Putamen (tissue), 1 donor: ENCODE results near the gene SMKR1.
"Not testable (repeated sequence)": the region's sequence is repeated elsewhere in the genome, so short reads cannot be mapped to it uniquely, and the experiment has no call there.

Experiments used
- DNase-seq: peaks from one replicate; pipeline ENCODE4 v3.0.0-alpha.2; 2016; ENCODE audit warnings: low spot score

The SMKR1 gene

DNA sequence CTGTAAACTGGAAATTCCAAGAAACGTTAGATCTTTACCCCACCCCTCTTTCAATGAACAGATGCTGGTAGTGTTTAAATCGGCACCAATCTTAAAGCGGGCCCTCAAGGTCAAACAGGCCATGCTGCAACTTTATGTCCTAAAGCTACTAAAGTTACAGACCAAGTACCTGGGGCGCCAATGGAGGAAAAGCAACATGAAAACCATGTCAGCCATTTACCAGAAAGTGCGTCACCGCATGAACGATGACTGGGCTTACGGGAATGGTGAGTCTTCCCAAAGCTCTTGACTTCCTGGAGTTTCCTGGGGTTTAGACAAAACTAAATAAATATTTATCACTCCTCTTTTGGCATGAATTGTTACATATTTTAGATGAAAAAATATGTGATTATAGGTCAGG lies 19.6 kb upstream of the SMKR1 start:
- no peak for DNase-seq

DNA sequence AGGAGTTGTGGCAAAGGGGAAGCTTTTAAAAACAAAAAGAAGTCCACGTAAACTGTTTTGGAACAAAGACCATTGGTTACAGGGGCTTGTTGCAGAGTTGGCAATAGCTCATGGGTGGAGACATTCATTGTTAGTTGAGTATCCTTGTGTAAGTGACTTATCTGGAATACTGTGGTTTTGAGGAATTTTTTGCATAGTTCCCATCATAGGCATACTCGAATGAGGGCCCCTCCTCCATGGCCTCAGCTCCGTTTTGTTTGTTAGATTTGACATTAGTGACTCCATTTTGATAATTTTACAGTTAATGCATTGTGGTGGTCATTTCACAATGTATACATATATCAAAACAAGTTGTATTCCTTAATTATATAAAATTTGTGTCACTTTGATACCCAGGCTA lies 12.8 kb upstream of the SMKR1 start:
- no peak for DNase-seq

GRCh38 chr7:129492391-129492790 lies 9.9 kb upstream of the SMKR1 start:
- no peak for DNase-seq

GRCh38 chr7:129493555-129493954 lies 8.8 kb upstream of the SMKR1 start:
- DNase-seq: no peak

DNA sequence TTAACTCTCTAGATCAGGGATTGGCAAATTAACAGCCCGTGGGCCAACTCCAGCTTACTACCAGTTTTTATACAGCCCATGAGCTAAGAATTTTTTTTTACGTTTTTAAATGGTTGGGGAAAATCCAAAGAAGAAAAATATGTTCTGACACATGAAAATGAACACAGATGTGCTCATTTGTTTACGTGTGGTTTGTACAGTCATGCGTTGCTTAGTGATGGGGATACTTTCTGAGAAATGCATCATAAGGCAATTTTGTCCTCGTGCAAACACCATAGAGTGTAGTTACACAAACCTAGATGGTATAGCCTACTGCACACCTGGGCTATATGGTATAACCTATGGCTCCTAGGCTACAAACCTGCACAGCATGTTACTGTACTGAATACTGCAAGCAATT lies 8.3 kb upstream of the SMKR1 start:
- no peak for DNase-seq

DNA sequence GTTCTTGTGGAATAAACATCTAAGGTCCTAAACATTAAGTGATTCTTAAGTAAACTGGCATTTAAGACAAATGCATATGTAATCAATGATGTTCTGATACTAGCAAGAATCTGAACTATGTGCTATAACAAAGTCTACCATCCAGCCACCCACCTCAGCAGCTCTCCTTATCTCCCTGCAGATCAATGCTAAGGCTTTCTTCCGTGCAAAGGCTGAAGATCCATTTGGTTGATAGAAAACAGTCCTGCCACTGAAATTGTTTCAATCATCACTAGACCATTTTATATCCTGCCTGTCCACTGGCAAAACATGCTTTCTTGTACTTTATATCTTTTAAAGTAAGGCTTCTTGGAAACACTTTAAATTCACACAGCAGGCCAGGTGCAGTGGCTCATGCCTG lies 6.3 kb upstream of the SMKR1 start:
- no peak for DNase-seq

DNA sequence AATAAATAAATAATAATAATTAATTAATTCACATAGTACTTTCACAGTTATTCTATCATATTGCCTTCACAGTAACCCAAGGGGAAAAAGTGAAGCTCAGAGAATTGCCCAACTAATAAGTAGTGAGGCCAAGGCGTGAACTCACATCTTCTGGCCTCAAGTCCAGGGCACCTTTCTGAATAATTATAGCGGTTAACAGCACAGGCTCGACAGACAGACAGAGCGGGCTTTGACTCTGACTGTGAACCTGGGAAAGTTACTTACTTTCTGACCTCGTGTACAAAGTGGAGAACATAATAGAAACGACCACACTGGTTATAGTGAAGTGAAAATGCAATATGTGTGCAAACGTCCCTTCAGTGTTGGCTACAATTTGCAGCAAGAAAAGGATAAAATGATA lies 5.7 kb upstream of the SMKR1 start:
- no peak for DNase-seq

DNA sequence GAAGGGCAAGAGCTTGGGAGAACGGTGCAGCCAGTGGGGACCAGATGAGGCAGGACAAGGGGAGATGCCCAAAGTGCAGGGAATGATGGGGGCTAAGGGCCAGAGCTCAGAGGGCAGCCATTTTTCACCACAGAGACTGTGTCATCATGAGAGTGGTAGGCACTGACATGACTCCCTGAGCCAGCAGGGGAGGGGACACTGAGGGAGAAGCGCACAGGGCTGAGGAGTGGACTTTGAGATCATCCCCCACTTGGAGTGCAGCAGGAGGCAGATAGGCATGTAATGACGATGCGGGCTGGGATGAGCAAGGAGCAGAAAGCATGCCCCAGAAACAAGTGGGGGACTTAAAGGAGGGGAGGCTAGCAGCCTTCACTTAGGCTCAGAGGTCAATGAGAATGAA lies 5.2 kb upstream of the SMKR1 start:
- no peak for DNase-seq

DNA sequence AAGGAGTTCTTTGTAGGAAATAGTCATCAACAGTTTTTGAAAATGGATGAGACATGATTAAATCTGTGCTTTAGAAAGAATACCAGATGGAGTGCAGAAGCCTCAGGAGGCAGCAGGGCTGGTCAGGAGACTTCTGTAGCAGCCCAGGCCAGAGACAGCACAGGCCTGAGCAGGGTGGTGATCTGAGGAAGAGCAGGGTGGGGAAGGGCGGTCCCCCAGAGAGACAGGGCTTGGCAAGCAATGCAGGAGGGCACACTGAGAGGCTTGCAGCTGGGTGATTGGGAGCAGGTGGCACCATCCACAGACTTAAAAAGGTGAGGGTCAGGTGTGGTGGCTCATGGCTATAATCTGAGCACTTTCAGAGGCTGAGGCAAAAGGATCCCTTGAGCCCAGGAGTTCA lies 4.3 kb upstream of the SMKR1 start:
- DNase-seq: no peak

DNA sequence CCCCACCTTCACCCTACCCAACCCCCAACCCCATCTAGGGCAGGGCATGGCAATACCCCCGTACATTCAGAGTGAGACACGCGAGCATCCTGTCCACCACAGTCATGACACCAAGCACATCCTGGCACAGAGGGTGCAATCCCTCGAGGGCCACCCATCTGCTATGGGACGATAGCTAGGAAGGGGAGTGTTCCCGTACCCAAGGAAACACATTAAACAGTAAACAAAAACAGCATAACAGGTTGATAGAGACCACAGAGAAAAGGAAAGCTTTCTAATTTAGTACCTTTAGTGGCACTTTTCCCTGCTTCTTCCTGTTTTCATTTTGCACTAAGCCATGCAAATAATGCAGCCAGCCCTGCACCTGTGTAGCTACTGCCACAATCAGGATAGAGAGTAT lies 2.3 kb upstream of the SMKR1 start:
- no peak for DNase-seq

GRCh38 chr7:129502708-129503685 lies 666 bp downstream of the SMKR1 start:
- DNase-seq: no peak

DNA sequence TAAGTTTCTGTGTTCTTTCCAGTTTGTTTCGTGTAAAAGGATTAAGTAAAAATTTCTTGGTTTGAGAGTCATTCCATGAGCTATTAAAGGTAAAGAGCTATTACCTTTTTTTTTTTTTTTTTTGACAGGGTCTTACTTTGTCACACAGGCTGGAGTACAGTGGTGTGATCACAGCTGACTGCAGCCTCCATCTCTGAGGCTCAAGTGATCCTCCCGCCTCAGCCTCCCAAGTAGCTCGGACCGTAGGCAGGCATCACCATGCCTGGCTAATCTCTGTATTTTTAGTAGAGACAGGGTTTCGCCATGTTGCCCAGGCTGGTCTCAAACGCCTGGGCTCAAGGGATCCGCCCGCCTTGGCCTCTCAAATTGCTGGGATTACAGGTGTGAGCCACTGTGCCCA lies 1.4 kb downstream of the SMKR1 start:
- DNase-seq: no peak

- no peak for DNase-seq
These were observed 9.9 kb downstream of the SMKR1 start for GRCh38 chr7:129512192-129512591.

- DNase-seq: no peak
These were observed 11.2 kb downstream of the SMKR1 start for GRCh38 chr7:129513546-129513945.

- no peak for DNase-seq
These were observed 12.4 kb downstream of the SMKR1 start for GRCh38 chr7:129514683-129515082.

GRCh38 chr7:129515381-129515780 lies 13.1 kb downstream of the SMKR1 start:
- no peak for DNase-seq

GRCh38 chr7:129517931-129518330 lies 15.6 kb downstream of the SMKR1 start:
- no peak for DNase-seq

- no peak for DNase-seq
These were observed 17.1 kb downstream of the SMKR1 start for GRCh38 chr7:129519464-129519863.

- DNase-seq: no peak
These were observed 20.0 kb downstream of the SMKR1 start for GRCh38 chr7:129522088-129522970.

- no peak for DNase-seq
These were observed 20.6 kb downstream of the SMKR1 start for GRCh38 chr7:129522971-129523340.

GRCh38 chr7:129523924-129524323 lies 21.6 kb downstream of the SMKR1 start:
- no peak for DNase-seq

DNA sequence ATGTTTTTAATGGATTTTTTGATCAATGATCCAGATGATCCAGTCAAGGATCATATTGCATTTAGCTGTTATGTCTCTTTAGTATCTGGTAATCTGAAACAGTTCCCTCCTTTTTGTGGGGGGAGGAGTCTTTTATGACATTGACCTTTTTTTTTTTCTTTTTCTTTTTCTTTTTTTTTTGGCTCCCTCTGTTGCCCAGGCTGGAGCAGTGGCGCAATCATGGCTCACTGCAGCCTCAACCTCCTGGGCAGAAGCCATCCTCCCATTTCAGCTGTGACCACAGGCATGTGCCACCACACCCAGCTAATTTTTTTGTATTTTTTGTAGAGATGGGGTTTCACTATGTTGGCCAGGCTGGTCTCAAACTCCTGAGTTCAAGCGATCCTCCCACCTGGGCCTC lies 22.1 kb downstream of the SMKR1 start:
- DNase-seq: not testable (repeated sequence)

- DNase-seq: no peak
These were observed 23.0 kb downstream of the SMKR1 start for GRCh38 chr7:129525225-129525862.
